Mucosa of descending colon (tissue), 3 donors: ENCODE measurements around the gene RFX7. TPM values are rescaled to one million over a fixed set of nuclear protein-coding genes. Genes with fewer than 3 reads are reported as not detected.

Experiments used
- ATAC-seq: fragments of 200-7000 bp; cut with Tn5 transposase; one replicate; pipeline ENCODE4 v1.9.1; 2020; ENCODE audit warnings: mild to moderate bottlenecking, moderate library complexity
- DNase-seq, 3 donors: peaks; one replicate each; pipeline ENCODE4 v3.0.0-alpha.2; 2020
- H3K36me3 ChIP-seq: fragments of 200-600 bp; one replicate; pipeline ENCODE4 v1.8.0; 2021; ENCODE audit warnings: low read depth, mild to moderate bottlenecking
- H3K4me1 ChIP-seq: fragments of 200-600 bp; one replicate; pipeline ENCODE4 v1.8.0; 2021; ENCODE audit warnings: low read depth, mild to moderate bottlenecking
- H3K4me3 ChIP-seq: fragments of 200-600 bp; one replicate; pipeline ENCODE4 v1.8.0; 2021; ENCODE audit warnings: mild to moderate bottlenecking
- H3K9me3 ChIP-seq: fragments of 200-600 bp; one replicate; pipeline ENCODE4 v1.8.0; 2021; ENCODE audit warnings: mild to moderate bottlenecking
- intact Hi-C, 2 donors: fragments of 100-400 bp; cut with DNase I in 1 of 2; cut with micrococcal nuclease in 1 of 2; formaldehyde crosslinking; loops; one replicate each; pipeline versions ENCODE4 v1.11.0 to v1.11.1; 2022; cut with DNase I, micrococcal nuclease
- total RNA-seq, 3 donors: library from RNA; stranded (reverse); fragmentation: NEBNext Ultra II Directional in 2 of 3; extraction: Animal tissue kit (Norgen Biotek cat#: 25700) in 2 of 3; gene quantifications; one replicate each; pipeline versions ENCODE4 v1.2.1 to v1.2.4, GENCODE V29; 2021 to 2023
- TF ChIP-seq, protein P1 (sequence below): fragments of 200-600 bp; IDR thresholded peaks from one replicate; pipeline ENCODE4 v1.8.0; 2022; ENCODE audit warnings: antibody characterized with exemption, mild to moderate bottlenecking
- donor health status: DM: no; HTN: no; CAD: no; lungs with moderate emphysema.
- donor health status: DM: no; HTN: no; CAD: no.
- donor health status: DM: no; HTN: yes; CAD: no.

RFX7 gene
- total RNA-seq, 3 donors from 2014 or later = 12.0 to 12.9 (median 12.1) TPM

DNA sequence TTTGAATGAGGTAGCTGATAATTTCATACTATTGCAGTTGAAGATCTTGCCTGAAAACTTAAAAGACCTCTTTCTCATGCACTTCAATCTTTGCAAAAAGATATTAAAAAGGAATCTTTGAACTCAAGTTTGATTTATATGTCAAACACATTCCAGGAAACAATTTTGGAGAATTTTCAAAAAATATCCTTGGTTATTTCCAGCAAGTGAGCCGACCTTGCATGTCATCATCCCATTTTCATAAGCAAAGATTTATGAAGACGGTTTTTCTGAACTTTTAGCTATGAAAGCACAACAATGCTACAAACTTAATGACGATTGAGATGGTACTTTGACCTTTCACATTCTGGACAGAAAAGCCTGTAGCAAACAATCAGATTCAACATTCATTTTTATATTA lies 95.6 kb downstream of the RFX7 start:
- no peak for DNase-seq
- intact Hi-C loops = no loop called here

DNA sequence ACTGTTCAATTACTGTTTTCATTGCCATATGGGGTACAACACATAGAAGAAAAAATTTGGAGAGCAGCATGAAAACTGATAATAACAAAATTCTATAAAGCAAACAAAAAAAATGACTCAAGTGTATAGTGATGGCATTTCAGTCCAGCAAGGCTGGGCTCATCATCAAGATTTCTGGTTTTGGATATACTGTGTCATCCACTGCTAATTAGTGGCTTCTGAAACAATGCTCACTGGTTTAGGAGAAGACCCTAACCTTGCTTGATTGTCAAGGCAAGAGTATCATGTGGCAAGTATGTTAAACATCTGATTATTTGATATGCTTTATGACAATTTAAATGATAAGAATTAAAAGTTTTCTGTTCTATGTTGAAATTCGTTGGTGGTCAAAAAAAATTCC lies 96.9 kb downstream of the RFX7 start:
- intact Hi-C loops = no loop called here
- Histone ChIP-seq H3K36me3 (no peaks in the 10 kb centered on the region), H3K9me3 (no peaks in the 10 kb centered on the region), H3K4me1 (no peaks in the 10 kb centered on the region), H3K4me3 (no peak overlapping the region)
- TF ChIP-seq, protein P1, sequence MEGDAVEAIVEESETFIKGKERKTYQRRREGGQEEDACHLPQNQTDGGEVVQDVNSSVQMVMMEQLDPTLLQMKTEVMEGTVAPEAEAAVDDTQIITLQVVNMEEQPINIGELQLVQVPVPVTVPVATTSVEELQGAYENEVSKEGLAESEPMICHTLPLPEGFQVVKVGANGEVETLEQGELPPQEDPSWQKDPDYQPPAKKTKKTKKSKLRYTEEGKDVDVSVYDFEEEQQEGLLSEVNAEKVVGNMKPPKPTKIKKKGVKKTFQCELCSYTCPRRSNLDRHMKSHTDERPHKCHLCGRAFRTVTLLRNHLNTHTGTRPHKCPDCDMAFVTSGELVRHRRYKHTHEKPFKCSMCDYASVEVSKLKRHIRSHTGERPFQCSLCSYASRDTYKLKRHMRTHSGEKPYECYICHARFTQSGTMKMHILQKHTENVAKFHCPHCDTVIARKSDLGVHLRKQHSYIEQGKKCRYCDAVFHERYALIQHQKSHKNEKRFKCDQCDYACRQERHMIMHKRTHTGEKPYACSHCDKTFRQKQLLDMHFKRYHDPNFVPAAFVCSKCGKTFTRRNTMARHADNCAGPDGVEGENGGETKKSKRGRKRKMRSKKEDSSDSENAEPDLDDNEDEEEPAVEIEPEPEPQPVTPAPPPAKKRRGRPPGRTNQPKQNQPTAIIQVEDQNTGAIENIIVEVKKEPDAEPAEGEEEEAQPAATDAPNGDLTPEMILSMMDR = no peak
- ATAC-seq = no peak
- DNase-seq = no peak

More for the DNA sequence above, 95.6 kb downstream of the RFX7 start:
- Histone ChIP-seq H3K9me3 (no peaks in the 10 kb centered on the region), H3K4me3 (no peak overlapping the region), H3K4me1 (no peaks in the 10 kb centered on the region), H3K36me3 (no peaks in the 10 kb centered on the region)
- TF ChIP-seq, protein P1 = no peak
- ATAC-seq = no peak

DNA sequence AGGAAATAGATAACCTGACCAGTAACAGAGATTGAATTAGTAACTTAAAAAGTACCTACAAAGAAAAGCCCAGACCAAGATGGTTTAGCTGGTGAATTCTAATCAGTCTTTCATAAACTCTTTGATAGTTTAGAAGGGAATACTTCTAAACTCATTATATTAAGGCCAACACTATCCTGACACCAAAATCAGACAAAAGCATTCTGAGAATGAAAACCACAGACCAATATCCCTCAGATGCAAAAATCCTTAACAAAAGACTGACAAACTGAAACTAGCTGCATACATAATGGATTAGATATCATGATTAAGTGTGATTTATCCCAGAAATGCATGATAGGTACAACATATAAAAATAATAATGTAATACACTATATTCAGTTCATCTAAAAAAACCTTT lies 115.6 kb downstream of the RFX7 start:
- no peaks in the 10 kb centered on the region for H3K36me3 ChIP-seq
- TF ChIP-seq, protein P1 = no peak
- H3K4me3 ChIP-seq = no peak overlapping the region
- DNase-seq (no peak), ATAC-seq (no peak)
- intact Hi-C loops = no loop called here
- H3K9me3 ChIP-seq = peaks cover 22% of the 10 kb centered on the region
- H3K4me1 ChIP-seq = no peaks in the 10 kb centered on the region

DNA sequence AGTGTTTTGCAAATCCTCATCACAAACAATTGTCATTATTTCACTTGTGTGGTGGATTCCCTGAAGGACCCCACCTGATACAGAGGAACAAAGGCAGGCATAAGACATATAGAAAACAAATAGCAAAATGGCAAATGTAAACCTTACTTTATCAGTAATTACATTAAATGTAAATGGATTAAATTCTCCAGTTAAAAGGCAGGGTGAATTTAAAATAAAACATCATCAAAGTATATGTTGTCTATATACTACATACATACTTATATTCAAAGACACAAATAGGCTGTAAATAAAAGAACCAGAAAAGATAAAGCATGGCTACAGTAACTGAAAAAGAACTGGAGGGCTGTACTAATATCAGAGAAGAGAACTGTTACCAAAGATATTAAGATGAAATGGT lies 117.3 kb downstream of the RFX7 start:
- ATAC-seq (no peak), DNase-seq (no peak)
- TF ChIP-seq, protein P1 = no peak
- intact Hi-C loops = no loop called here
- H3K36me3 ChIP-seq = no peaks in the 10 kb centered on the region
- peaks cover 22% of the 10 kb centered on the region for H3K9me3 ChIP-seq
- H3K4me1 ChIP-seq = no peaks in the 10 kb centered on the region
- no peak overlapping the region for H3K4me3 ChIP-seq

DNA sequence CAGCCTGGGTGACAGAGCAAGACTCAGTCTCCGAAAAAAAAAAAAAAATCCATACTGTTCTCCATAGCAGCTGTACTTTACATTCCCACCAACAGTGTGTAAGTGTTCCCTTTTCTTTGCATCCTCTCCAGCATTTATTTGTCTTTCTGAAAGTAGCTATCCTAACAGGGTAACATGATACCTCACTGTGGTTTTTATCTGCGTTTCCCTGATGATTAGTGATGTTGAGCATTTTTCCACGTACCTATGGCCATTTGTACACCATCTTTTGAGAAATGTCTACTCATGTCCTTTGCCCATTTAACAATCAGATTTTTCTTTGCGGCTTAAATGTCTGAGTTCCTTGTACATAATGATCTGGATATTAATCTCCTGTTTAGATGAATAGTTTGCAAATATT lies 119.3 kb downstream of the RFX7 start:
- intact Hi-C loops = no loop called here
- Histone ChIP-seq H3K9me3 (peaks cover 38% of the 10 kb centered on the region), H3K36me3 (no peaks in the 10 kb centered on the region), H3K4me1 (no peaks in the 10 kb centered on the region), H3K4me3 (no peak overlapping the region)
- ATAC-seq (no peak), DNase-seq (no peak)
- TF ChIP-seq, protein P1 = no peak

DNA sequence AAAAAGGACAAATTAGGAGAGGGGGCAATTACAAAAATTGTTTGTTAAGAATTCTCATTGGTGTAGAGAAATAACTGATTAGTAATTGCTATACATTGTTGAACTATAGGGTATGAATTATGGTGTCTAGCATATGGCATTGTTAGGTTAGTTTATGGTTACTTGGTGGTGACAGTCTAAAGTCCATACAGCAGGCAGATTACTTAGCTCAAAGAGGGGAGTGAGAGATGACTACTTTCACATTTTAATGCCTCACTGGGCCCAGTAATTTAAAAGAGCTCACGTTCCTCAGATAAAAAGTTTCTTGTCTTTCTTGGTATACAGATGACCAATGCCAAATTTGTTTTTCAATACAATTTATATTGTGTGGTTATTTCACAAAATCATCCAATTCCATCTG lies 137.8 kb downstream of the RFX7 start:
- TF ChIP-seq, protein P1 = no peak
- DNase-seq (no peak), ATAC-seq (peak; percentile 76)
- no peaks in the 10 kb centered on the region for H3K4me1 ChIP-seq
- no peak overlapping the region for H3K4me3 ChIP-seq
- H3K36me3 ChIP-seq = no peaks in the 10 kb centered on the region
- intact Hi-C loops = no loop called here
- H3K9me3 ChIP-seq = no peaks in the 10 kb centered on the region
